Glutamatergic neuron (in vitro differentiated cells): ENCODE measurements around the gene DIO1. TPM values are rescaled to one million over a fixed set of nuclear protein-coding genes. Genes with fewer than 3 reads are reported as not detected.

Experiments
- DNase-seq: peaks from one replicate; pipeline ENCODE4 v3.0.0; 2022
- H3K27ac Mint-ChIP-seq: one replicate; pipeline ENCODE4 v1.8.0; 2020; ENCODE audit warnings: mild to moderate bottlenecking, mixed read lengths, inconsistent platforms; ENCODE audit not compliant: unreplicated experiment
- H3K27me3 Mint-ChIP-seq: one replicate; pipeline ENCODE4 v1.8.0; 2020; ENCODE audit warnings: mild to moderate bottlenecking, moderate library complexity, mixed read lengths, inconsistent platforms; ENCODE audit not compliant: unreplicated experiment
- H3K36me3 Mint-ChIP-seq: one replicate; pipeline ENCODE4 v1.8.0; 2020; ENCODE audit warnings: mild to moderate bottlenecking, mixed read lengths, inconsistent platforms; ENCODE audit not compliant: unreplicated experiment
- H3K4me1 Mint-ChIP-seq: one replicate; pipeline ENCODE4 v1.8.0; 2020; ENCODE audit warnings: mild to moderate bottlenecking, low read depth, mixed read lengths, inconsistent platforms; ENCODE audit not compliant: unreplicated experiment
- H3K4me3 Mint-ChIP-seq: one replicate; pipeline ENCODE4 v1.8.0; 2020; ENCODE audit warnings: mild to moderate bottlenecking, mixed read lengths, inconsistent platforms; ENCODE audit not compliant: unreplicated experiment
- H3K9me3 Mint-ChIP-seq: one replicate; pipeline ENCODE4 v1.8.0; 2020; ENCODE audit warnings: mild to moderate bottlenecking, moderate library complexity, mixed read lengths, inconsistent platforms; ENCODE audit not compliant: unreplicated experiment
- total RNA-seq: library from RNA; stranded (reverse); fragmentation: NEBNext Ultra II Directional; extraction: Animal tissue kit (Norgen Biotek cat#: 25700); gene quantifications from one replicate; pipeline ENCODE4 v1.2.1, GENCODE V29; 2021; ENCODE audit not compliant: unreplicated experiment
- TF ChIP-seq, protein P1 (sequence below): fragments of 200-600 bp; sonication (generic); IDR thresholded peaks from one replicate; pipeline ENCODE4 v1.5.0; 2021; ENCODE audit not compliant: partially characterized antibody, unreplicated experiment

The DIO1 gene
- total RNA-seq, 1 donor from 2014 or later, result not detected

DNA sequence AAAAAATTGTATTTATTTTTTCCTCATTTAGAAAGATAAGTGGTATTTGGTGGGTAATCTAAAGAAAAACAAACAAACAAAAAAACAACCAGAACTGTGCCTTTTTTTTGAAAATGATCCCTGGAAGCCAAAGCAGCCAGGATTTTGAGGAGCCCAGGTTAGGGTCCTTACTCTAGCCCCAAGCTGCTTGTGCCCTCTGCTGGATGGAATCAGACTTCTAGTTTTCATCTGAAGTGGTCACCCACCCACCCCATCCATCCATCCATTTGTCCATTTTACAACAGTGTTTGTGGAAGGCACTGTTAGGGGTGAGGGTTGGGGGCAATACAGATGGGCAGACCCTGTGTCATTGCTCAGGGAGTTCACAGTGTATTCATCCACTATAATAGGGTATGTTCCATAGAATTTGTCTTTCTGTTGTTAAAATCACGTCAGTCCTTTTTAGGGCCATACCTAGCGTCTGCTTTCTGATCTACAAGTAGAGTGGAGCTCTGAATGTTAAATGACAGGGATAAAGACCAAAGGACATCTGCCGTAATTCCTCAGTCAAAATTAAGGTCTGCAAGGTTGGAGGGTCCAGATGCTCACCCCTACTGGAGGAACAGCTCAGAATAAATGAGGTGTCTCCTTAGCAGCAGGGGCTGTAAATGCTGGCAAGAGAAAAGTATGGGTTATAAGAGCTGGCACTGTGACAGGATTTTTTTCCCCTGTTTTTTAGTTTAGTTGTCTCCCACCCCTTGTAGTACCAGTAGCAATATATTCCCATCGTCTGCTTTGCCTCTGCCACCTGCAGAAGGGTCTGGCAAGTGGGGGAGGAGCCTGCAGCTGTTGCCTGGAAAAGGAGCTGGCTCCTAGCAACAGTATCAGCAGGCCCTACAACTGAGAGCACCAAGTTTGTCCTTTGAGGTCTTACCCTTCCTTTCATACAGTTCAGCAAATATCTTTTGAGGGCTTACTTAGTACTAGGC, 55.3 kb downstream of the DIO1 start:
- Mint-ChIP-seq H3K9me3 (peaks cover 4% of the 10 kb centered on the region), H3K4me3 (peak overlapping the region; percentile 92), H3K27me3 (peaks cover 3% of the 10 kb centered on the region), H3K4me1 (peaks cover 47% of the 10 kb centered on the region), H3K27ac (peak overlapping the region; percentile 69), H3K36me3 (no peaks in the 10 kb centered on the region)
- TF ChIP-seq, protein P1, sequence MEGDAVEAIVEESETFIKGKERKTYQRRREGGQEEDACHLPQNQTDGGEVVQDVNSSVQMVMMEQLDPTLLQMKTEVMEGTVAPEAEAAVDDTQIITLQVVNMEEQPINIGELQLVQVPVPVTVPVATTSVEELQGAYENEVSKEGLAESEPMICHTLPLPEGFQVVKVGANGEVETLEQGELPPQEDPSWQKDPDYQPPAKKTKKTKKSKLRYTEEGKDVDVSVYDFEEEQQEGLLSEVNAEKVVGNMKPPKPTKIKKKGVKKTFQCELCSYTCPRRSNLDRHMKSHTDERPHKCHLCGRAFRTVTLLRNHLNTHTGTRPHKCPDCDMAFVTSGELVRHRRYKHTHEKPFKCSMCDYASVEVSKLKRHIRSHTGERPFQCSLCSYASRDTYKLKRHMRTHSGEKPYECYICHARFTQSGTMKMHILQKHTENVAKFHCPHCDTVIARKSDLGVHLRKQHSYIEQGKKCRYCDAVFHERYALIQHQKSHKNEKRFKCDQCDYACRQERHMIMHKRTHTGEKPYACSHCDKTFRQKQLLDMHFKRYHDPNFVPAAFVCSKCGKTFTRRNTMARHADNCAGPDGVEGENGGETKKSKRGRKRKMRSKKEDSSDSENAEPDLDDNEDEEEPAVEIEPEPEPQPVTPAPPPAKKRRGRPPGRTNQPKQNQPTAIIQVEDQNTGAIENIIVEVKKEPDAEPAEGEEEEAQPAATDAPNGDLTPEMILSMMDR, result peak; percentile 57
- DNase-seq, result peak; percentile 32

DNA sequence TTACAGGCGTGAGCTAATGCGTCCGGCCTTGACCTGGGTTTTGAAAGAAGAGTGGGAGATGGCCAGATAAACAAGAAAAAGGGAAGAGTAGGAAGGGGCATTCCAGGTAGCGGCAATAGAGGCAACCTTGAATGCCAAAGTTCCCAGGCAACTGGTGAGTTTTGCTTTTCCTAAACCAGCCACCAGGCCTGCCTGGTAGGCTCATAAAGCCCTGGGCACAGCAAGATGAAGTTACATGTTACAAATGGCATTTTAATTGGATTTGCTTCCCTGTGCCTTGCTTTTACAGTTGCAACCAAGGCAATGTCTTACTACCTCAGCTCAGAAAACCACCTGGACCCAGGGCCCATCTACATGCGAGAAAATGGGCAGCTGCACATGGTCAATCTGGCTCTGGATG, 57.7 kb downstream of the DIO1 start:
- peak overlapping the region; percentile 29 for H3K27ac Mint-ChIP-seq

DNA sequence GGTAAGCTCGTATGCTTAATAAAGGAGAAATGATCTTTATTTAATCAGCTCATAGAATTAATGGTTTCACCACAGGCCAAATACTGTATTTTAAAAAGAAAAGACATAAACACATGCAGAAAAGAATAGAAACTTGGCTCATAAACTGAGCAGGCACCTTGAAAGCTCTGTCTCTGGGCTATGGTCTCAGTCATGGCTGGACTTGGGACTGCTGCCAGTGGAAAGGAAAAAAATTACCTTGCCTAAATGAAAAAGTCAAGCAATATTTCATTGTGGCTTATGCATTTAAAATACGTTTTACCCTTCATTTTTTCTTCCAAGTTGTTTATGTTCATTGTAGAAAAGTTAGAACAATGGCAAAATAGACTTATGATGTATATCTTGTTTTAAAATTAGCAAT, 60.1 kb downstream of the DIO1 start:
- no peak overlapping the region for H3K4me3 Mint-ChIP-seq

More for the DNA sequence above, 57.7 kb downstream of the DIO1 start:
- H3K9me3 Mint-ChIP-seq, result peaks cover 2% of the 10 kb centered on the region
- no peak for DNase-seq
- peaks cover 47% of the 10 kb centered on the region for H3K4me1 Mint-ChIP-seq
- H3K4me3 Mint-ChIP-seq, result peak overlapping the region; percentile 2
- H3K36me3 Mint-ChIP-seq, result no peaks in the 10 kb centered on the region
- H3K27me3 Mint-ChIP-seq, result peaks cover 4% of the 10 kb centered on the region
- TF ChIP-seq, protein P1, result no peak

DNA sequence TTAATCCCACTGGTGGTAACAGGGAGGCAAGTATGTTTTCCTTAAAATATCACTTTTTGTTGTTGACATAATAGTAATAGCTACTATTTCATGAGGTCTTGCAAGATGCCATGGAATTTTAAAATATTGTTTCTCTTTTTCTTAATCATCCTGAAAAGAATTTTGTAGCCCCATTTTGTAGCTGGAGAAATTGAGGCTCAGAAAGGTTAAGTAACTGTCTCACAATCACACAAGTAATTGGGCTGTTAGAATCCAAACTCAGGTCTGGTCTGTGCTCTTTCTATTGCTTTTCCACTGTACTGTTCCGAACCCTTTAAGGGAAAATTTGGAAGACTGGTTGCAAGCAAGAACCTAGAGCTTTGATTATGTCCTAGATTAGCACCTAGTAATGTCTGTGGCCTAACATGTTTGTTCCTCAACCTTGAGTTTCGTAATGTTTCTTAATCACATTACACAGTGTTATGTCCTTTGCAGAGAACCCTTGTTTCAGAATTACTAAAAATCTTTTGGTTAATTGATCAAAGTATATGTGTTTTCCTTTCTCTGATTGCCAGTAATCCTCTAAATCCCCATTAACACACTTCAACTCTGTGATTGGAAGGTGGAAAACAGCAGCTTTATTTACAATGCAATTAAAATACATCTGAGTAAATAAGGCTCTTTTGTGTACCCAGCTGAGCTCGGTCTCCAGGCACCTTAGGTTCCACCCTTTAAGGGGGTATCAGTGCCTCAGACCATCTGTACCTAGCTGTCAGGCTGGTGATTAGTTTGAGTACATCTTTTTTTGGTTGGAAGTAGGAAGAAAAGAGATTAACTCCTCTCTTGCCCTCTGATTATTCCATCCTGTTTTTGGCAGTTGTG, 62.6 kb downstream of the DIO1 start:
- no peaks in the 10 kb centered on the region for H3K9me3 Mint-ChIP-seq
- TF ChIP-seq, protein P1, result no peak
- peak overlapping the region; percentile 75 for H3K27ac Mint-ChIP-seq
- H3K4me1 Mint-ChIP-seq, result peaks cover 23% of the 10 kb centered on the region
- H3K36me3 Mint-ChIP-seq, result peaks cover 4% of the 10 kb centered on the region
- H3K27me3 Mint-ChIP-seq, result peaks cover 2% of the 10 kb centered on the region
- H3K4me3 Mint-ChIP-seq, result no peak overlapping the region
- DNase-seq, result no peak

More for the DNA sequence above, 60.1 kb downstream of the DIO1 start:
- peaks cover 5% of the 10 kb centered on the region for H3K27me3 Mint-ChIP-seq
- H3K4me1 Mint-ChIP-seq, result peaks cover 41% of the 10 kb centered on the region
- no peak overlapping the region for H3K27ac Mint-ChIP-seq
- no peak for DNase-seq
- no peaks in the 10 kb centered on the region for H3K9me3 Mint-ChIP-seq
- peaks cover 4% of the 10 kb centered on the region for H3K36me3 Mint-ChIP-seq
- TF ChIP-seq, protein P1, result no peak
